Raji (cell line): Measurements from ENCODE around the gene UBA1.

Source experiments
- POLR2A ChIP-seq: IDR thresholded peaks from 2 replicates; pipeline ENCODE4 v1.6.1; 2011; ENCODE audit warnings: low read depth, low read length, control low read depth; ENCODE audit not compliant: insufficient read depth

The UBA1 gene

DNA sequence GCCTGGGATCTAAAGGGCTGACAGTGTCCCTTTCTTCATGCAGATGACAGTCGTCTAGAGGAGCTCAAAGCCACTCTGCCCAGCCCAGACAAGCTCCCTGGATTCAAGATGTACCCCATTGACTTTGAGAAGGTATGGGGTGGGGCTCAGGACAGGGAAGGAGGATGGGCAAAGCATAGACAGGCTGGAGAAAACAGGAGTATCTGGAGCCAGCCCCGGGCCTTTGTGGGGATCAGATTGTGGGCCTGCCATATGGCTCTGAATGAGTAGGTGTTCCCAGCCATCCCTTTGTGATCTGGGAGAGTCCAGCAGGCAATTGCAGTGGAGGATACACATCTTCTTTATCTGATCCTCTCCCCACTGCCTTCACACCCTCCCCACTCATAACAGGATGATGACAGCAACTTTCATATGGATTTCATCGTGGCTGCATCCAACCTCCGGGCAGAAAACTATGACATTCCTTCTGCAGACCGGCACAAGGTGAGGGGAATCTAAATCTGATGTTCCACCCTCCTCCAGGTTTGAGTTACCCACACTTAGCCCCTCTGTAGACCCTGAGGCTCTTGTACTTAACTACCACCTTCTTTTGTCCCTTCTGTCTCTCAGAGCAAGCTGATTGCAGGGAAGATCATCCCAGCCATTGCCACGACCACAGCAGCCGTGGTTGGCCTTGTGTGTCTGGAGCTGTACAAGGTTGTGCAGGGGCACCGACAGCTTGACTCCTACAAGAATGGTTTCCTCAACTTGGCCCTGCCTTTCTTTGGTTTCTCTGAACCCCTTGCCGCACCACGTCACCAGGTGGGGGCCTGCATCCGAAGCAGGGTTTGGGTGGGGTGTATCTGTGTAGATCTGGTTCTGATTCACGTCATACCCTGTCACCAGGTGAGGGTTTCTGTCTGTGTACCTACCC, 19.0 kb downstream of the UBA1 start:
- no peak for TF ChIP-seq POLR2A

DNA sequence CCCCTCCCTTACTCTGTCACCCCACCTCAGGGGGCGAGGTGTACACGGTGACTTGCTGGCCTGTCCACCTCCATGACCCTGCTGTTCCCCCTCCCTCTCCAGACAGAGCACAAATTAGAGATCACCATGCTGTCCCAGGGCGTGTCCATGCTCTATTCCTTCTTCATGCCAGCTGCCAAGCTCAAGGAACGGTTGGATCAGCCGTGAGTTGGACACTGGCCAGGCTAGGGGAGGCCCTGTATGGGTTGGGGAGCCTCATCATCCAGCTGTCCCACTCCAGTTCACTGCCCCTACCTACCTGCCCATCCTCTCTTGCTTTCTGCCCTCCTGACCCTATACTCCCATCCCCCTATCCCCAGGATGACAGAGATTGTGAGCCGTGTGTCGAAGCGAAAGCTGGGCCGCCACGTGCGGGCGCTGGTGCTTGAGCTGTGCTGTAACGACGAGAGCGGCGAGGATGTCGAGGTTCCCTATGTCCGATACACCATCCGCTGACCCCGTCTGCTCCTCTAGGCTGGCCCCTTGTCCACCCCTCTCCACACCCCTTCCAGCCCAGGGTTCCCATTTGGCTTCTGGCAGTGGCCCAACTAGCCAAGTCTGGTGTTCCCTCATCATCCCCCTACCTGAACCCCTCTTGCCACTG, 20.9 kb downstream of the UBA1 start:
- TF ChIP-seq POLR2A, result no peak

DNA sequence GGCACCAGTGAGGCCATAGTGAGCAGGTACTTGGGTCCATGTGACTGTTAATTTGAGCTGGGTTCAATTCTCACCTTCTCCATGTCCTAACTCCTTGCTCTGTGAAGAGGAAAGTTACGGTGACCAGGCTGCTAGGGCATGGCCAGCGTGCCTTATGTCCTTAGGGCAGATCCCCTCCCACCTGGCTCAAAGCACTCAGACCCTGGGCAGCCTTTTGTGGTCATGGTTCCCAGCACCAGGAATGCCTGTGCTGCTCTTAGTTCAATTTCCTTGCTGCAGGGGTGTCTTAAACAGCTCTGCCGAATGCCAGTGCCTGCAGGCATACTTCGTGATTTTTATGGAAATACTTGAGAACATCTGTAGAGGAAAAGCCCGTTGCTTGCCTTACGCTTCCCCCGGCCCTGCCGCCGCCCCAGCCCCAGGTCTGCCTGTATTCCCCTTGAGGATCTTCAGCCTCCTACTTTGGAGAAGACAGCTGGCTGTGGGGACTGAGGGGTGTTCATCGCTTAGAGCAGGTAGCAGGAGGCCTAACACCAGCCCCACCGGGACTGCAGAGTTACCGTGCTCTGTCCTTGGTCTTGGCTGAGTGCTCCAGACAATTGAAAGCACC, 21.8 kb downstream of the UBA1 start:
- no peak for TF ChIP-seq POLR2A

DNA sequence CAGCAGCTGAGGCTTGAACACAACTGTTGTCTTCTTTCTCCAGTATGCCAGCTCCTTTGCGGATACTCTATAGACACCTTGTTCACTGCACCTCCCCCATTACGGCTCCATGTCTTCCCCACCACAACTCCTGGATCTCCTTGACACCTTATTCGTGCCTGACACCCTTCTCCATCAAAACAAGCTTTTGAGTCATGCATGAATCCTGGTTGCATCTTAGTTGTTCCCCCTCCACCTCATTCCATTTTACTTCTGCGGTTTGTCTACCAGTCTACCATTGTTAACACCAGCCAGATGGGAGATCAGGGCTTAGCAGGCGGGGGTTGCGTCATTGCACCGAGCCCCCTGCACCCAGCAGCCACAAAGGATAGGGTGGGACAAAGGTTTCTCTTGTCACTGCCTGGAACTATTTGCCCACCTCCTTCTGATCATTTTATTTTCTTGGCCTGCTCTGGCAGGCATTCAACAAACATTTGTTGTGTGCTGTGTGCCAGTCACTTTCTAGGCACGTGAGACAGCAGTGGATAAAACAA, 22.8 kb downstream of the UBA1 start:
- TF ChIP-seq POLR2A, result no peak

DNA sequence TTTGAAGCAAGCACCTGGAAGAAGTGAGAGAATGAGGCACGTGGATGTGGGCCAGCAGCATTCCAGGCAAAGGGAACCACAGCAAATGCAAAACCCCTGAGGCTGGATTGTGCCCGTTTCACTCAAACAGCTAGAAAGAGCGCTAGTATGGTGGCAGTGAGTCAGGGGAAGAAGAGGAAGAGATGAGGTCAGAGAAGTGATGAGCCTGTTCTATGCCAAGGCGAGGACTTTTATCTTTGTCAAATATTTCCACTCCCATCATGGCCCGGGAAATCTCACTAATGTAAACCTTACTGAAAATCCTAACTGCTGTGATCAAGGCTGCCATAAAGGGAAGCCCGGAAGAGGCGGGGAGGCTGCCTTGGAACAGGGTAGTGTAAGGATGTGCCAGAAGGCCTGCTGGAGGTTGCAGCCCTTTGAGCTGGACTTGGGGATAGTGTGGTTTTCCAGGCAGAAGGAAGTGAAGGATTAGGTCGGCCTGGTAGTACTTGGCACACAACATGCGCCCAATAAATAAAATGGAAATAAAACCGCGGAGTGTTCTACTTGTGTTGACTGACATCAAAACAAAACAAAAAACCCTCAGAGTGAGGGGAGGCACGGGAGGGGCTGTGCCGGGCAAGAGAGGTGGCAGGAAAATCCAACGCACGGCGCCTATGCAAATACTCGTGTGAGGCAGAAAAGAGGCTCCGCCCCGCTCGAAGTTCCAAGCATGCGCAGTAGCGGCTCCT, 23.7 kb downstream of the UBA1 start:
- no peak for TF ChIP-seq POLR2A

DNA sequence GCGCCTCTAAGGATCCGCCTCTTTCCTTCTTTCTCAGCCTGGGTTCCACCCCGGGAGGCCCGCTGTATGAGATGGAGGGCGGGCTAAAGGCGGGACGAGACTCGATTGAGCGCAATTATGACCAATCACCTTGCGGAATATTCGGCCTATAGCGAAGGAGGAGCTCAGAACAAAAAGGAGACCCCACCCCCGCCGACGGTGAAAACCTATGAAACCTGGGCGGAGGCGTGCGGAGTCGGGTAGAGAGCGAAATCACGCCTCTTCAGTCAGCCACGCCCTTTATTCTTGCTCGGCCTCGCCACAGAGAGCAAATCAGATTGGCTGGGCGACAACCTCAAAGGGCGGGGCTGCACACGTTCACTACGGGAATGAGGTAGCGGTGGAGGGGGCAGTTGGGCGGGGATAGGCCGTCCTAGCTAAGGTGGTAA, 24.2 kb downstream of the UBA1 start:
- TF ChIP-seq POLR2A, result no peak

DNA sequence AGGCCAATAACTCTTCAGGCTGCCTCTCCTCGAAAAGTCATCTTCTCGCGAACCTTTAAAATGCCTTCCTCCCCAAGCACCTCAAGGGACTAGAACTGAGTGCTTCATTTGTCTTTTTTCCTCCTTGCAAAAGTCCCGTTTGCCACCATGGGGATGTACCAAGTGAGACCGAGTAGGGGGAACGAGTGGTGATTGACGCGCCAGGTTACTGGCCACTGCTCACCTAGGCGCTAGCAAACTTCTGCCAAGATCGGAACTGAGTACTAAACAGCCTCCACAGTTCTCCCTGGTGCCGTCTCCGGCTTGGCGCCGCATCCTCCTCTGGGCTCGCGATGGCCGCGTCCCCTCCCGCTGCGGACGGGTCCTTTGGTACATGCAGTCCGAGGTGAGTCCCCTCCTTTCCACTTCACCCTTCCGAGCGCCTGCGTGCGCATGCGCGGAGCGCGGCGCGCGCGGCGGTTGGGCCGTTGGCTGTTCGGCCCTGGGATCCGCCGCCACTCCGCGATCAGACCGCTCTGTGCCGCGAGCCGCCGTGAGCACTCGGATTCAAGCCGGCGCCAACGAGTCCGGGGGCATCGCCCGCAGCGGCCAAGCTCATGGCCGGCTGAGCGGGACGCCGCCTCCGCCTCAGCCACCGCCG, 24.8 kb downstream of the UBA1 start, which contains the start of gene CDK16:
CDK16 (plus strand) TSS at position 402 of the 640 bp plus-strand sequence. CDS start 4,877 bp downstream, outside the sequence.
- peak; percentile 69 for TF ChIP-seq POLR2A

DNA sequence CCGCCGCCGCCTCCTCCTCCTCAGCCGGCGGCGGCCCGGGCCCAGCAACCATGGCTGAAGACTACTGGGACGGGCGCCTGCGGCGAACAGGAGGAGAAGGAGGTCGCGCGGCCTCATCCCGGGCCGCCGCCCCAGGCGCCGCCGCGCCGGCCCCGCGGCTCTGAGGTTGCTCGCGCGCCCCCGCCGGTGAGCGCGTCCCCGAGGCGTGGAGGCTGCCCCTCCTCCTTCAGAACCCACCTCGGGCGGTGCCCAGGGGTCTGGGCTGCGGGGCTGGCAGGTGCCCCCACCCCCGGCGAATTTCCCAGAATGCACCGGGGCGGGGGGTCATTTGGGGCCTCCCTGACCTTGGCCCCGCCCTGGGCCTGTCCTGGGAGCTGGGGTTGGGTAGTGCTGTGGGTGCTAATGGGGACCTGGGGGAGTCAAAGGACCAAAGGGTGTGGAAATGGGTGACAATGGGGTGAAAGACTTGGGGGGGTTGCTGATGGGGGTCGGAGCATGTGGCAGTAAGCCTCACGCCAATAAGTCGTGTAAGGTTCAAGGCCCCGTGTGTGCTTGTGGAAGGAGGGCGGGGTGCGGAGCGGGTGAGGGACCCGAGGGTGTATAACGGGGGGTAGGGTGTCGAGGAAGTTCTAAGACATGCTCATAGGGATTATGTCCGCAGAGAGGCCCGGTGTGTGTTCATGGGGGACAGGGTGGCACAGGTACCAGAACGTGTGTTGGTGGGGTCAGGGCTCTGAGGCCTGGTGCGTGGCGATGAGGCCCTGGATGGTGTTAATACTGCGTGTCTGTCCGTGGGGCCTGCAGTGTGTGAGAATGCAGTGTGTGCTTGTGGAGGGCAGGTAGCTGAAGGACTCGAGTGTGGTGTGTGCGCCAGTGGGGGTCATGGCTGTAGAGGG, 25.5 kb downstream of the UBA1 start:
- TF ChIP-seq POLR2A, result peak; percentile 33

DNA sequence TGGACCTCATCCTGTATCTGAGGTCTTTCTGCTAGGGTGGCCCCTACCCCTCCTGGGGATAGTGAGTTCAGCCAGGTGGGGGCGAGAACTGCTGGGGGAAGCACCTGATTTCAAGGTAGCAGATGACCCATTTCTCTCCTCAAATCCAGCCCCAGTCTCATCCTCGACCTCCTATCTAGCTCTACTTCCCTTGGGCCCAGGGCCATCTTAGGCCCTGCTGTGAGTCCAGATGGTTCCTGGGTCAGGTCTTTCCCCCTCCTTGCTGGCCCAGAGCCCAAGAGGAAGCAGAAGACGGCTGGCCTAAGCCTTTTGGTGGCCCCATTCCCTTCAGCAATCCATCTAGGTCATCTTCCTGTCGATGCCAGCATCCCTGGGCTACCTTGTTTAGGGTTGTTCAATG, 28.1 kb downstream of the UBA1 start:
- no peak for TF ChIP-seq POLR2A

DNA sequence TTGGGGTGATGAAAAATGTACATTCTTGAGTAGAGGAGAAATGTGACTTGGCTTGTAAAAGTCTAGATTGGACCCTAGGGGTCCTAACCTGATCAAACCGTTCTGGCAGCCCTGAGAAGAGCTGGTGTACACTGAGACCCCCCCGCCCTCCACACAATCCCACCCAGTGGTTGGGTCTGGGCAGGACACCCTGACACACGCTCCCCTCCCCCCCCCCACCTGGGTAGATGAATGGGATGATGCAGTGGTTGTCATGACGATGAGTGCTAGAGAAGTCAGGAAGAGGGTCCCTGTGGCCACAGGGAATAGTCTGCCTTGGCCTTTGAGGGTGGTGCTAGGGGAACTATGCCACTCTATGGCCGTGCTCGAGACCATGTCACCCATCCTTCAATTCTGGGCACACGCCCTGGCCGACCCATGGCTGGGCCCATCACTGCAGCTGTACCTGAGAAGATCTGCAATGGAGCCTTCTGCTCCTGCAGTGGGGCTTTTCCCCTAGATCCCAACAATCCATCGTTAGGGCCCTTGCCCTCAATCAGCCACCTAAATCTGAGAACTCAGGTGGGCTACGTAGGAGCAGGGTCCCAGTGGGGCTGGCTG, 29.2 kb downstream of the UBA1 start:
- TF ChIP-seq POLR2A, result no peak

DNA sequence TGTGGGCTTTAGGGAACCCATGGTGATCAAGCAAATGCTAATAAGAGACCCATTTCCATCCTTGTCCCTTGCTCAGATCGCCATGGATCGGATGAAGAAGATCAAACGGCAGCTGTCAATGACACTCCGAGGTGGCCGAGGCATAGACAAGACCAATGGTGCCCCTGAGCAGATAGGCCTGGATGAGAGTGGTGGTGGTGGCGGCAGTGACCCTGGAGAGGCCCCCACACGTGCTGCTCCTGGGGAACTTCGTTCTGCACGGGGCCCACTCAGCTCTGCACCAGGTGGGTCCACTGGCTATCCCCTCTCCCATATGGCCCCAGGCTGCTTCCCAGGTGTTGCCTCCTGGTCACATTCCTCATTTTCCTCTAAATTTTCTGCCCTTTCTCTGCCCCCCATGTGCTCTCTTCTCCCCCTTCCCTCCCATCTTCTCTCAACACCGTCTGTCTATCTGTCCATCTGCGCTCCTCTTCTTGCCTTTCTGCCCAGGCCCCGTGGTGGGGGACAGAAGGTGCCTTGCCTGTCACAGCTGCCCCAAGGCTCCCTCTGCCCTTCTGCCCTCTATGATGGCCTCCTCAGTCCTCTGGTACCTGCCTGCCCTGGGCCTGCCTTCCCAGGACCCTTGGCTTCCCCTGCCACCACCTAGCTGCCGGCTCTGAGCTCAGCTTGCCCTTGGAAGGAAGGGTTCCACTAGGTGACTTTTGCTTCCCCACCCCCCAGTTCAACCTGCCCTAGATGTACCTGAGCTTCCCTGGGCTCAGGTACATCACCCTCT, 30.0 kb downstream of the UBA1 start:
- TF ChIP-seq POLR2A, result no peak

DNA sequence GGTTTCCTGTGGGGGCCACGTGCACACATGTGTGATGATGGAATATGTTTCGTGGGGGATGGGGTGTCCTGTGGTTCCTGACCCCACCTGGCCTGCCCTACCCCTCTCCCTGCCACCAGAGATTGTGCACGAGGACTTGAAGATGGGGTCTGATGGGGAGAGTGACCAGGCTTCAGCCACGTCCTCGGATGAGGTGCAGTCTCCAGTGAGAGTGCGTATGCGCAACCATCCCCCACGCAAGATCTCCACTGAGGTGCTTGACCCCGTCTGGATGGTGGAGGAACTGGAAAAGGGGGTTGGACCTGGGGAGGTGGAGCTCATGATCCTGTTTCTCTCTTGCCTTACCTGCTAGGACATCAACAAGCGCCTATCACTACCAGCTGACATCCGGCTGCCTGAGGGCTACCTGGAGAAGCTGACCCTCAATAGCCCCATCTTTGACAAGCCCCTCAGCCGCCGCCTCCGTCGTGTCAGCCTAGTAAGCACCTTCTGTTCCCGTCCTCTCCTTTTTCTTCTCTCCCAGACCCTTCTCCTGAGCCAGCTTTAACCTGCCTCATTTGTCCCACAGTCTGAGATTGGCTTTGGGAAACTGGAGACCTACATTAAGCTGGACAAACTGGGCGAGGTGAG, 30.8 kb downstream of the UBA1 start:
- no peak for TF ChIP-seq POLR2A
